Panc1 (cell line): Measurements from ENCODE around the gene ARID4B.

ENCODE experiments used
- POLR2AphosphoS5 ChIP-seq: IDR thresholded peaks from 2 replicates; pipeline ENCODE4 v1.6.1; 2012; ENCODE audit warnings: mild to moderate bottlenecking, low read depth, low read length, moderate library complexity
- SIN3A ChIP-seq: IDR thresholded peaks from 2 replicates; pipeline ENCODE4 v1.6.1; 2012; ENCODE audit warnings: low read depth, mild to moderate bottlenecking, low read length, moderate library complexity, borderline replicate concordance; ENCODE audit not compliant: insufficient read depth
- TF ChIP-seq, protein P1 (sequence below): fragments of 450-650 bp; IDR thresholded peaks from 2 replicates; pipeline ENCODE4 v1.5.1; 2017; ENCODE audit warnings: mild to moderate bottlenecking

DNA sequence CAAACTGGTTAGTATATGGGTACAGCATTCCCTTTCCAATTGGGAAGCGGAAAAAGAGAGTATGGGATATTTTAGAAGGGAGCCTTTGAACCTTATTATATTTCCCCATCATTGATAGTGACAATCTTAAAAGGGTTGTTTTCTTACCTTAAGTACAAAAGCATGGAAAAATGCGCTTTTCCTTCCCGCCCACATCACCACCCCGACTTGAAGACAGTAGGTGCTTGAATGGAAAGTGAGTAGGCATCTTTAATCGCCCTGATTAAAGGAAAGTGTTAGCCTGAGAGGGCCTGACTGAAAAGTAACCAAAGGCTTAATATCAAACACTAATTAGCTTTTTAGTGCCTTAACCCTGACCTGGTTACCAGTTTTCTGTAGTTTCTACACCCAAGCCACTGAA lies 15.7 kb upstream of the ARID4B start:
- TF ChIP-seq, protein P1, sequence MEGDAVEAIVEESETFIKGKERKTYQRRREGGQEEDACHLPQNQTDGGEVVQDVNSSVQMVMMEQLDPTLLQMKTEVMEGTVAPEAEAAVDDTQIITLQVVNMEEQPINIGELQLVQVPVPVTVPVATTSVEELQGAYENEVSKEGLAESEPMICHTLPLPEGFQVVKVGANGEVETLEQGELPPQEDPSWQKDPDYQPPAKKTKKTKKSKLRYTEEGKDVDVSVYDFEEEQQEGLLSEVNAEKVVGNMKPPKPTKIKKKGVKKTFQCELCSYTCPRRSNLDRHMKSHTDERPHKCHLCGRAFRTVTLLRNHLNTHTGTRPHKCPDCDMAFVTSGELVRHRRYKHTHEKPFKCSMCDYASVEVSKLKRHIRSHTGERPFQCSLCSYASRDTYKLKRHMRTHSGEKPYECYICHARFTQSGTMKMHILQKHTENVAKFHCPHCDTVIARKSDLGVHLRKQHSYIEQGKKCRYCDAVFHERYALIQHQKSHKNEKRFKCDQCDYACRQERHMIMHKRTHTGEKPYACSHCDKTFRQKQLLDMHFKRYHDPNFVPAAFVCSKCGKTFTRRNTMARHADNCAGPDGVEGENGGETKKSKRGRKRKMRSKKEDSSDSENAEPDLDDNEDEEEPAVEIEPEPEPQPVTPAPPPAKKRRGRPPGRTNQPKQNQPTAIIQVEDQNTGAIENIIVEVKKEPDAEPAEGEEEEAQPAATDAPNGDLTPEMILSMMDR: no peak
- TF ChIP-seq SIN3A: no peak
- no peak for TF ChIP-seq POLR2AphosphoS5
